BLaER1 (cell line): ENCODE measurements around the gene LRRC70.
"Not testable (repeated sequence)": the region's sequence is repeated elsewhere in the genome, so short reads cannot be mapped to it uniquely, and the experiment has no call there.

Source experiments
- H3K27ac ChIP-seq: shearing (Covaris generic); formaldehyde crosslinking; 2 replicates; pipeline ENCODE4 v1.8.1; 2022
- H3K27me3 ChIP-seq: shearing (Covaris generic); formaldehyde crosslinking; 2 replicates; pipeline ENCODE4 v1.8.1; 2022
- H3K36me3 ChIP-seq: shearing (Covaris generic); formaldehyde crosslinking; 2 replicates; pipeline ENCODE4 v1.8.1; 2022
- H3K4me1 ChIP-seq: shearing (Covaris generic); formaldehyde crosslinking; 2 replicates; pipeline ENCODE4 v1.8.1; 2022
- H3K4me2 ChIP-seq: shearing (Covaris generic); formaldehyde crosslinking; 2 replicates; pipeline ENCODE4 v1.8.1; 2022
- H3K4me3 ChIP-seq: shearing (Covaris generic); formaldehyde crosslinking; 2 replicates; pipeline ENCODE4 v1.8.1; 2022
- H3K9ac ChIP-seq: shearing (Covaris generic); formaldehyde crosslinking; 2 replicates; pipeline ENCODE4 v1.8.1; 2022
- H3K9me3 ChIP-seq: shearing (Covaris generic); formaldehyde crosslinking; 2 replicates; pipeline ENCODE4 v1.8.1; 2022
- H4K20me1 ChIP-seq: shearing (Covaris generic); formaldehyde crosslinking; 2 replicates; pipeline ENCODE4 v1.8.1; 2022
- Cebpa-rat ChIP-seq: shearing (Covaris generic); IDR thresholded peaks from 2 replicates; pipeline ENCODE4 v1.8.1; 2022

Gene LRRC70

DNA sequence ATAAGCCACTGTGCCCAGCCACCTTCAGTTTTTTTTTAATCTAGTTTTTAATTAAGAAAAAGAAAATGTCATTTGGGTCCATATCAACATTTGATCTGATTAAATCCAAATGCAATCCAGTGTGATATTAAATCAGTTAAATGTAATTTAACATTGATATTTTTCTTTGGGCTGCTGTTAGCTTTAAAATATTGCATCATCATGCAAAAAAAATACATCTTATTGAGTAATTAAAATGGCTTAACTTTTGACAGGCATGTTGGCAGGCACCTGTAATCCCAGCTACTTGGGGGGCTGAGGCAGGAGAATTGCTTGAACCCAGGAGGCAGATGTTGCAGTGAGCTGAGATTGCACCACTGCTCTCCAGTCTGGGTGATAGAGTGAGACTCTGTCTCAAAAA is 22.7 kb upstream of the LRRC70 start:
- Histone ChIP-seq H3K27ac (no peak overlapping the region), H3K27me3 (no peaks in the 10 kb centered on the region), H3K4me3 (no peak overlapping the region), H3K4me2 (no peak overlapping the region), H3K9ac (no peak overlapping the region), H3K9me3 (no peaks in the 10 kb centered on the region), H4K20me1 (no peaks in the 10 kb centered on the region), H3K4me1 (no peaks in the 10 kb centered on the region), H3K36me3 (peaks cover 57% of the 10 kb centered on the region)
- TF ChIP-seq Cebpa-rat = no peak

GRCh38 chr5:62558941-62559340 is 19.7 kb upstream of the LRRC70 start:
- Histone ChIP-seq H3K4me2 (no peak overlapping the region), H3K36me3 (peaks cover 65% of the 10 kb centered on the region), H3K9me3 (no peaks in the 10 kb centered on the region), H3K27ac (no peak overlapping the region), H4K20me1 (no peaks in the 10 kb centered on the region), H3K4me1 (no peaks in the 10 kb centered on the region), H3K9ac (no peak overlapping the region), H3K27me3 (no peaks in the 10 kb centered on the region), H3K4me3 (no peak overlapping the region)
- no peak for TF ChIP-seq Cebpa-rat

DNA sequence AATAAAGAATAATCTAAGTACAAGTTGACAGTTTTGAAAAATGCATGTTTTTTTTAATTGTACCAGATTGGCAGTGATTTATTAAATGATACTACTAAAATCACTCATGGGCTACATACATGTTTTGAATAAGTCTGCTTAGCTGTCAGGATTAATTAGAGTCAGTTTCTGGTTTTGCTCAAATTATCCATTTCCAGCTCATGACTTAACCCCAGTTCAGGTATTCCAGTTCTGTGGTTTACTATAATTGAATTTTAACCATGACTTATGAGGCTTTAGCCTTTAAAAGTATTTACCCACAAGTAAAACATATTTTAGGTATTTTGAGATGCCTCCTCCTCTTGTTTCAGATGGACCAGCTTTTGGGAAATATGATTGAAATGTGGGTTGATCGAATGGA is 17.8 kb upstream of the LRRC70 start:
- H3K27me3 ChIP-seq = no peaks in the 10 kb centered on the region
- H3K9me3 ChIP-seq = peaks cover 4% of the 10 kb centered on the region; the same call in 1 of the 2 replicates
- H3K9ac ChIP-seq = no peak overlapping the region
- no peak overlapping the region for H3K4me2 ChIP-seq
- peaks cover 66% of the 10 kb centered on the region for H3K36me3 ChIP-seq
- no peak overlapping the region for H3K27ac ChIP-seq
- H3K4me3 ChIP-seq = no peak overlapping the region
- no peak for TF ChIP-seq Cebpa-rat
- no peaks in the 10 kb centered on the region for H3K4me1 ChIP-seq
- H4K20me1 ChIP-seq = no peaks in the 10 kb centered on the region

GRCh38 chr5:62561896-62562295 is 16.7 kb upstream of the LRRC70 start:
- Histone ChIP-seq H3K4me3 (no peak overlapping the region), H3K27me3 (no peaks in the 10 kb centered on the region), H3K27ac (no peak overlapping the region), H3K4me1 (no peaks in the 10 kb centered on the region), H3K4me2 (no peak overlapping the region), H3K36me3 (peaks cover 69% of the 10 kb centered on the region), H3K9me3 (peaks cover 15% of the 10 kb centered on the region), H4K20me1 (no peaks in the 10 kb centered on the region), H3K9ac (no peak overlapping the region)
- no peak for TF ChIP-seq Cebpa-rat

DNA sequence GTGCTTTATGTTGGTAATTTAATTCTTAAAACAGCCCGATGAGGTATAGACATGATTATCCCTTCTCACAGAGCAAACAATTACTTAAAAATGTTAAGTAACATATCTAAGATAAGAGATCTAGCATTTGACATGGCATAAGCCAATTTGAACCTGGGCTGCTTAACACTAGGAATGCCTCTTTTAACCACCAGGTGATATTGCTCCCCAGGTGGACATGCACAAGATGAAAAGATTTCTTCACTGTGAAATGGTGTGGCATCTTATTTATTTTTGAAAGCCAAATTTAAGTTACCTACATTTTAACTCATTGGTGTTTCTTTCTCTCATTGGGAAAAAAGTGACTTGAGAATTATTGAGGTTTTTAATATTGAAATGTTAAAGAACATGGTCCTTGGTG is 15.8 kb upstream of the LRRC70 start:
- no peak overlapping the region for H3K4me2 ChIP-seq
- no peaks in the 10 kb centered on the region for H3K27me3 ChIP-seq
- no peak overlapping the region for H3K9ac ChIP-seq
- H3K4me3 ChIP-seq = no peak overlapping the region
- no peak for TF ChIP-seq Cebpa-rat
- H3K9me3 ChIP-seq = peaks cover 24% of the 10 kb centered on the region
- H4K20me1 ChIP-seq = no peaks in the 10 kb centered on the region
- peaks cover 69% of the 10 kb centered on the region for H3K36me3 ChIP-seq
- H3K27ac ChIP-seq = no peak overlapping the region
- no peaks in the 10 kb centered on the region for H3K4me1 ChIP-seq

DNA sequence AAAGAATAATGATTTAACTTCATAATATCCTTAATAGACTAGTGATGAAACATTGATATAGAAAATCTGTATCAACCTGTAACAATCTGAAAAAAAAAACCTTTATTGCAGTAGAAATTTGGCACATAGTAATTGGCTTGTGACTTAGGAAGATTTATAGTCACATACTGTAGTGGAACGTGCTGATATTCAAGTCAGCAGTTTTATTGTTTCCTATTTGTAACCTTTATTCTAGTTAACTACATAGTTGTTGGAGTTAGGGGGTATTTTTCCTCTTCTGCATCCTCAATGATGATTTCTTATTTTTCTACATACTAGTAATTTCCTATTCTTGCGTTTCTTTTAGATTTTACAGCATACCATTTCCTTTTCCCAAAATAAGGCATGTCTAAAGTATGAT is 14.5 kb upstream of the LRRC70 start:
- H3K4me3 ChIP-seq = no peak overlapping the region
- no peak overlapping the region for H3K9ac ChIP-seq
- no peaks in the 10 kb centered on the region for H3K4me1 ChIP-seq
- no peak overlapping the region for H3K4me2 ChIP-seq
- no peaks in the 10 kb centered on the region for H4K20me1 ChIP-seq
- peaks cover 30% of the 10 kb centered on the region for H3K9me3 ChIP-seq
- H3K27ac ChIP-seq = no peak overlapping the region
- H3K27me3 ChIP-seq = no peaks in the 10 kb centered on the region
- TF ChIP-seq Cebpa-rat = no peak
- peaks cover 77% of the 10 kb centered on the region for H3K36me3 ChIP-seq

- H3K27me3 ChIP-seq, H4K20me1 ChIP-seq, H3K4me1 ChIP-seq, H3K9ac ChIP-seq, H3K4me2 ChIP-seq, H3K27ac ChIP-seq, H3K4me3 ChIP-seq: not testable (repeated sequence)
- H3K36me3 ChIP-seq = peaks cover 62% of the 10 kb centered on the region
- H3K9me3 ChIP-seq = peaks cover 30% of the 10 kb centered on the region
These were observed 12.9 kb upstream of the LRRC70 start for GRCh38 chr5:62565740-62566139.

- Histone ChIP-seq H3K36me3 (peaks cover 55% of the 10 kb centered on the region), H3K9ac (no peak overlapping the region), H4K20me1 (no peaks in the 10 kb centered on the region), H3K27ac (no peak overlapping the region), H3K4me3 (no peak overlapping the region), H3K4me2 (no peak overlapping the region), H3K9me3 (peaks cover 30% of the 10 kb centered on the region), H3K27me3 (no peaks in the 10 kb centered on the region), H3K4me1 (no peaks in the 10 kb centered on the region)
- TF ChIP-seq Cebpa-rat = no peak
These were observed 10.5 kb upstream of the LRRC70 start for GRCh38 chr5:62568143-62568542.

- Histone ChIP-seq H3K27me3 (no peaks in the 10 kb centered on the region), H3K4me2 (no peak overlapping the region), H3K4me1 (no peaks in the 10 kb centered on the region), H3K27ac (no peak overlapping the region), H3K9me3 (peaks cover 30% of the 10 kb centered on the region), H3K4me3 (no peak overlapping the region), H3K9ac (no peak overlapping the region), H3K36me3 (peaks cover 55% of the 10 kb centered on the region), H4K20me1 (no peaks in the 10 kb centered on the region)
- TF ChIP-seq Cebpa-rat = no peak
These were observed 9.7 kb upstream of the LRRC70 start for GRCh38 chr5:62568800-62569432.

DNA sequence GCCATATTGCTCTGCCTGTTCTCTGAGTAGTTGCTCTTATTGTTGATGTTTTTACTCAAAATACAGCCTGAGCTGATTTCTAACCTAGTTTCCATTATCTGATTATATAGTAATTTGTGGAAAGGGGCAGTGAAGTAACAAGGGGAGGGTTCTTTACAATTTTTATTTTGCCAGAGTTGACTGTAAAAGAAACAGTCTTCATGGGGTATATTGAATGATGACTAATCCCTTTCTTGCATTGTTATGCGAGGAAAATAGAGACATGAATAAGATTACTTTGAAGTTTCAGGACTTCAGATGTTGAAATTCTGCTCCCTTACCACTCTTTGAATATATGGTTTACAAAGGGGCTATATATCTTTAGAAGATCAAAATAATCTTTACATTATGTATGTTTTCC is 9.1 kb upstream of the LRRC70 start:
- Histone ChIP-seq H3K9me3 (peaks cover 30% of the 10 kb centered on the region), H3K36me3 (peaks cover 53% of the 10 kb centered on the region), H3K4me1 (no peaks in the 10 kb centered on the region), H3K4me3 (no peak overlapping the region), H3K9ac (no peak overlapping the region), H3K27ac (no peak overlapping the region), H4K20me1 (no peaks in the 10 kb centered on the region), H3K4me2 (no peak overlapping the region), H3K27me3 (no peaks in the 10 kb centered on the region)
- no peak for TF ChIP-seq Cebpa-rat

- Histone ChIP-seq H3K4me1 (peaks cover 31% of the 10 kb centered on the region), H3K4me2 (no peak overlapping the region), H3K36me3 (peaks cover 30% of the 10 kb centered on the region), H3K9ac (no peak overlapping the region), H3K9me3 (peaks cover 16% of the 10 kb centered on the region), H4K20me1 (no peaks in the 10 kb centered on the region), H3K4me3 (no peak overlapping the region), H3K27ac (no peak overlapping the region), H3K27me3 (no peaks in the 10 kb centered on the region)
- no peak for TF ChIP-seq Cebpa-rat
These were observed 5.6 kb upstream of the LRRC70 start for GRCh38 chr5:62572918-62573514.
